HUES48 (cell line): ENCODE data around the gene RPSA.
"Not testable (repeated sequence)": the region's sequence is repeated elsewhere in the genome, so short reads cannot be mapped to it uniquely, and the experiment has no call there.

Source experiments
- H3K27ac ChIP-seq: one replicate; pipeline ENCODE4 v1.7.0; 2013; ENCODE audit warnings: low read depth, low read length, inconsistent platforms
- H3K27me3 ChIP-seq: 2 replicates; pipeline ENCODE4 v1.6.1; 2013; ENCODE audit warnings: mild to moderate bottlenecking, low read length; ENCODE audit not compliant: control insufficient read depth, insufficient read depth
- H3K36me3 ChIP-seq: 2 replicates; pipeline ENCODE4 v1.6.1; 2013; ENCODE audit warnings: low read length; ENCODE audit not compliant: control insufficient read depth, insufficient read depth
- H3K4me1 ChIP-seq: 2 replicates; pipeline ENCODE4 v1.6.1; 2013; ENCODE audit warnings: mild to moderate bottlenecking, low read length; ENCODE audit not compliant: control insufficient read depth, insufficient read depth
- H3K4me3 ChIP-seq: 2 replicates; pipeline ENCODE4 v1.5.1; 2013; ENCODE audit warnings: mild to moderate bottlenecking, low read depth, low read length
- H3K9ac ChIP-seq: 2 replicates; pipeline ENCODE4 v1.6.1; 2013; ENCODE audit warnings: mild to moderate bottlenecking, low read depth, low read length, moderate library complexity
- H3K9me3 ChIP-seq: 2 replicates; pipeline ENCODE4 v1.6.1; 2013; ENCODE audit warnings: low read length; ENCODE audit not compliant: control insufficient read depth, insufficient read depth

Gene RPSA

GRCh38 chr3:39443530-39443929 lies 37.0 kb downstream of the RPSA start:
- H3K9ac ChIP-seq: no peak overlapping the region
- H3K4me1 ChIP-seq: no peaks in the 10 kb centered on the region
- H3K4me3 ChIP-seq: no peak overlapping the region
- H3K27me3 ChIP-seq: no peaks in the 10 kb centered on the region
- no peaks in the 10 kb centered on the region for H3K36me3 ChIP-seq
- no peaks in the 10 kb centered on the region for H3K9me3 ChIP-seq
- no peak overlapping the region for H3K27ac ChIP-seq

GRCh38 chr3:39445927-39446326 lies 39.4 kb downstream of the RPSA start:
- H3K9me3 ChIP-seq: no peaks in the 10 kb centered on the region
- H3K27ac ChIP-seq: no peak overlapping the region
- no peak overlapping the region for H3K9ac ChIP-seq
- H3K4me1 ChIP-seq: no peaks in the 10 kb centered on the region
- no peaks in the 10 kb centered on the region for H3K36me3 ChIP-seq
- H3K27me3 ChIP-seq: no peaks in the 10 kb centered on the region
- no peak overlapping the region for H3K4me3 ChIP-seq

- no peaks in the 10 kb centered on the region for H3K36me3 ChIP-seq
- H3K27ac ChIP-seq: no peak overlapping the region
- H3K4me3 ChIP-seq: no peak overlapping the region
- H3K9me3 ChIP-seq: no peaks in the 10 kb centered on the region
- no peaks in the 10 kb centered on the region for H3K4me1 ChIP-seq
- no peak overlapping the region for H3K9ac ChIP-seq
- H3K27me3 ChIP-seq: no peaks in the 10 kb centered on the region
These were observed 39.9 kb downstream of the RPSA start for GRCh38 chr3:39446444-39446843.

DNA sequence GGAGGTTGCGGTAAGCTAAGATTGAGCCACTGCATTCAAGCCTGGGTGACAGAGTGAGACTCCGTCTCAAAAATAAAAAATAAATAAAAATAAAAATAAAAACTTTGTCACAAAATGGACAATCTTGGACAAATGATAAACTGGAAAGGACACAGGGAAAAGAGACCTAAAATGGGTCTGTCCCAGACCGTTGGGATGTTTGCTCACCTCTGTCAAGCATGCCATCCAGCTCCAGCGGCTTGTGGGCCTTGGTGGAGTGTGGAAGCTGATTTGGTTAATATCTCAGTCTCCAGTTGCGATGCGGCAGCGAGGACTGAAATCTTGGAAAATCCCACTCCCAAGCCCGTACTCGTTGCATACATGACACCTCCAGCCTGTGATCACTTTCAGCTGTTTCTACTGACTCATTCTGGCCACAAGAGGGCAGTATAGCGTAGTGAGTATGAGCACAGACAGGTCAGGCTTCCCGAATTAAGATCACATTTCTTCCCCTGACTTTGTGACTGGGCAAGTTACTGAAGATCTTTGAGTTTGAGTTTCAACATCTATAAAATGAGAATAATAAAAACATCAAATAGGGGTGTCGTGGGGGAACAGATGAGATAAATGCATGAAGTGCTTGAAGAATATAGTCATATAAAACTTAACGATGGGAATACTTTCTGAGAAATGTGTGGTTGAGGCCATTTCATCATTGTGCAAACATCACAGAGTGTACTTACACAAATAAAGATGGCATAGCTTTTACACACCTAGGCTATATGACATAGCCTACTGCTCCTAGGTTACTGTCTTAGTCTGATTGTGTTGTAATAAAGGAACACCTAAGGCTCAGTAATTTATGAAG lies 41.3 kb downstream of the RPSA start:
- Histone ChIP-seq H3K9me3 (no peaks in the 10 kb centered on the region), H3K4me3 (no peak overlapping the region), H3K4me1 (no peaks in the 10 kb centered on the region), H3K27ac (no peak overlapping the region), H3K9ac (no peak overlapping the region), H3K36me3 (no peaks in the 10 kb centered on the region), H3K27me3 (no peaks in the 10 kb centered on the region)

DNA sequence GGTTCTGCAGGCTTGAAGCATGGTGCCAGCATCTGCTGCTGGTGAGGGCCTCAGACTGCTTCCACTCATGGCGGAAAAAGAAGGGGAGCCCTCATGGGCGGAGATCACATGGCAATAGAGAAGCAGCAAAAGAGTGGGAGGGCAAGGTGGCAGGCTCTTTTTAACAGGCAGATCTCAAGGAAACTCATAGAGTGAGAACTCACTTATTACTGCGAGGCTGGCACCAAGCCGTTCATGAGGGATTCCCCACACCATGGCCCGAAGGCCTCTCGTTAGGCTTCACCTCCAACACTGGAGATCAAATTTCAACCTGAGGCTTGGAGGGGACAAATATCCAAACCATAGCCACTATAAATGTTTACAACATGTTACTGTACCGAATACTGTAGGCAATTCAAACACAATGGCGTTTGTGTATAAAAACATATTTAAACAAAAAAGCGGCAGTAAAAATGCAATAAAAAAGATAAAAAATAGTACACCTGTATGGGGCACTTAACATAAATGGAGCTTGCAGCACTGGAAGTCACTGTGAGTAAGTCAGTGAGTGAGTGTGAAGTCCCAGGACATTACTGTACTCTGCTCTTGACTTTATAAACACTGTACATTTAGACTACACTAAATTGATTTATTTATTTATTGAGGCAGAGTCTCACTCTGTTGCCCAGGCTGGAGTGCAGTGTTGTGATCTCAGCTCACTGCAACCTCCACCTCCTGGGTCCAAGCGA lies 42.1 kb downstream of the RPSA start:
- Histone ChIP-seq H3K4me1 (no peaks in the 10 kb centered on the region), H3K9me3 (no peaks in the 10 kb centered on the region), H3K36me3 (no peaks in the 10 kb centered on the region), H3K9ac (no peak overlapping the region), H3K27me3 (no peaks in the 10 kb centered on the region), H3K27ac (no peak overlapping the region), H3K4me3 (no peak overlapping the region)

DNA sequence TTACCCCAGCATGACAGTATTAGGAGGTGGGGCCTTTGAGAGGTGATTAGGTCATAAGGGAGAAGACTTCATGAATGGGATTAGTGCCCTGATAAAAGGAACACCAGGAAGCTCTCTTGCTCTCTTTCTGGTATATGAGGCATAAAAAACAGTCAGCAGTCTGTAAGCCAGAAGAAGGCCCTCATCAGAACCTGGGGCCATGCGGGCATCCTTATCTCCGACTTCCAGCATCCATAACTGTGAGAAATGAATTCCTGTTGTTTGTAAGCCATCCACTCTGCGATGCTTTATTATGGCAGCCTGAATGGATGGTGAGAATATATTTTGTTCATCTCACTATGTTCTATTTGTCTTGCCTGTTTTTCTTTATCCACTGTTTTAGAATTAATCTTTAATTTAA lies 43.3 kb downstream of the RPSA start:
- Histone ChIP-seq H3K4me1 (no peaks in the 10 kb centered on the region), H3K9me3 (no peaks in the 10 kb centered on the region), H3K27ac (no peak overlapping the region), H3K36me3 (no peaks in the 10 kb centered on the region), H3K27me3 (no peaks in the 10 kb centered on the region), H3K4me3 (no peak overlapping the region), H3K9ac (no peak overlapping the region)

- Histone ChIP-seq H3K4me1 (no peaks in the 10 kb centered on the region), H3K27ac (no peak overlapping the region), H3K36me3 (no peaks in the 10 kb centered on the region), H3K4me3 (no peak overlapping the region), H3K9me3 (no peaks in the 10 kb centered on the region), H3K27me3 (no peaks in the 10 kb centered on the region), H3K9ac (no peak overlapping the region)
These were observed 46.6 kb downstream of the RPSA start for GRCh38 chr3:39453134-39453533.

GRCh38 chr3:39453872-39454271 lies 47.4 kb downstream of the RPSA start:
- not testable (repeated sequence) for H3K4me3 ChIP-seq, H3K36me3 ChIP-seq, H3K27ac ChIP-seq, H3K27me3 ChIP-seq, H3K9ac ChIP-seq, H3K9me3 ChIP-seq, H3K4me1 ChIP-seq

GRCh38 chr3:39454591-39455217 lies 48.2 kb downstream of the RPSA start:
- Histone ChIP-seq H3K9me3 (no peaks in the 10 kb centered on the region), H3K4me3 (no peak overlapping the region)

GRCh38 chr3:39456159-39456558 lies 49.6 kb downstream of the RPSA start:
- no peaks in the 10 kb centered on the region for H3K36me3 ChIP-seq
- no peak overlapping the region for H3K9ac ChIP-seq
- no peaks in the 10 kb centered on the region for H3K9me3 ChIP-seq
- no peaks in the 10 kb centered on the region for H3K27me3 ChIP-seq
- no peak overlapping the region for H3K4me3 ChIP-seq
- H3K27ac ChIP-seq: no peak overlapping the region
- no peaks in the 10 kb centered on the region for H3K4me1 ChIP-seq

More at GRCh38 chr3:39454591-39455217, 48.2 kb downstream of the RPSA start:
- H3K36me3 ChIP-seq: no peaks in the 10 kb centered on the region
- H3K9ac ChIP-seq: no peak overlapping the region
- H3K27ac ChIP-seq: no peak overlapping the region
- H3K27me3 ChIP-seq: no peaks in the 10 kb centered on the region
- H3K4me1 ChIP-seq: no peaks in the 10 kb centered on the region

DNA sequence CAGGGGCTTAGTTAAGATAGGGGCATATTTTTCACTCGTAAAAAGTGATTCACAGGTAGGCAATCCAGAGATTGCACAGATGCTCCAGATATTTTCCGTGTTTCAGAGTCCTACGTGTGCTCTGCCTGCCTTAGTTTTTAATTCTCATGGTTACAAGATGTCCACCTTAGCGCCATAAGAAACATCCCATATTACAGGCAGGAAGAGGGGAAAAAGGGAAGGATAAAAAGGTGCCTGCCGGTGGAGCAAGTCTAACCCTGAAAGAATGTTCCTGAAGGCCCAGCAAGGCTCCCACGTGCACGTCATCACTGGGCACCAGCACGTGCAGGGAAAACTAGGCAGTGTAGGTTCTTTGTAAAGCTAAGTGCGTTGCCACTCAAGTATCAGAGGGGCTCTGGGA lies 50.8 kb downstream of the RPSA start:
- Histone ChIP-seq H3K4me3 (no peak overlapping the region), H3K27me3 (no peaks in the 10 kb centered on the region), H3K27ac (no peak overlapping the region), H3K4me1 (no peaks in the 10 kb centered on the region), H3K9me3 (no peaks in the 10 kb centered on the region), H3K36me3 (no peaks in the 10 kb centered on the region), H3K9ac (no peak overlapping the region)
